GM19455 (cell line): ENCODE measurements around the gene ALKAL2.
"Not testable (repeated sequence)": the region's sequence is repeated elsewhere in the genome, so short reads cannot be mapped to it uniquely, and the experiment has no call there.

ENCODE experiments used
- ATAC-seq: cut with Tn5 transposase; IDR thresholded peaks from one replicate; pipeline ENCODE4 v1.9.1; 2021; ENCODE audit not compliant: unreplicated experiment

ALKAL2 gene

DNA sequence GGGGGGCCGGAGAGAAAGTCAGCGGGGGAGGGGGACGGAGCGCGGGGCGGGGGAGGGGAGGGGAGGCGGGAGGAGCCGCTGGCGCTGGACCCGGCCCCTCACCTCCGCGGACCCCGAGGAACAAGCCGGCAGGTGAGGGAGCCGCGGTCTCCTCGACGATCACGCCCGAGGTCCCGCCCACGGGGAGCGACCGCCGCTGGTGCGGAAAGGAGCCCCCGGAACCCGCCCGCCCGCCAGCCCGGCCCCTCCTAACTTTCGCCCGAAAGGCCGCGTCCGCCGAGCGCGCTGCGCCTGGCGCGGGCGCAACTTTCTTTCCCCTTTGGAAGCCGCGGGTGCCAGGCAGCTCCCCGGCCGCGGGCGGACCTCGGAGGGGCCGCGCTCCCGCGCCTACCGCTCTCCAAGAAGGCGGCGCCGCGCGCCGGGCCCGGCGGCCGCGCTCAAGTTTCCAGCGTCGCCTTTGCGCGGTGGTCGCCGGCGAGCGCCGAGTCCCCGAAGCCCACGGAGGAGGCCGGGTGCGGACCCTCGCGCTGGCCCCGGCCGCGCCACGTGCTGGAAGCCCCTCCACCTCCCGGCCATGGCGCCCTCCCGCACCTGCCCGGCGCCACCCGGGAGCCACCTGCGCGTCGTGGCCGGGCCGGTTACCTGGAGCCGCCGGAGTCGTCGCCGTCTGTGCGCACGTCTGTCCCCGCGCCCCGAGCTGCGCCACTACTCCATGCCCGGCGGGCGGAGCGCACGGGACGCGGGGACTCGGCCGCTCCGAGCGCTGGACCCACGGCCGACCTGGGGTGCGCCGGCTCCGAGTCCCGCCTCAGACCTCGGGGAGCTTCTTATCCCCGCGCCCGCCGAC is at the start of gene ALKAL2:
TSS of gene ALKAL2 (minus strand) at position 181 of the 847 bp plus-strand sequence. CDS start 256 bp downstream, outside the sequence.
- ATAC-seq, result no peak

- ATAC-seq, result not testable (repeated sequence)
Observed at GRCh38 chr2:336949-337348, 49.1 kb upstream of the ALKAL2 start.

- no peak for ATAC-seq
Observed at GRCh38 chr2:336360-336759, 48.5 kb upstream of the ALKAL2 start.

DNA sequence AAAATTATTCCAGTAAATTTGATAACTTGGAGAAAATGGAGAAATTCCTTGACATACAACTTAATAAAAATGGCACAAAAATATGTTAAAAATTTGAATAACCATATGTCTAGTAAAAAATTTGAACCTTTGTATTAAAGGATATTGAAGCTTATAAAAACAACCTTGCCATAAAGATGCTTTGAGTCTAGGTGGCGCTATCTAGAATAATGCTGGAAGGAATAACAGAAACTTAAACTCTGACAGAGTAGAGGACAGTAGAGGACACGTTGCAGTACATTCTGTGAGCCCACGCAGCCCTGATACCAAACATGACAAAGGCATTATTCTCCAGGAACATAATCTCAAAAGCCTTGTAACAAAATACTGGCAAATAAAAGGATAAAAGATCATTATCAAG is 44.7 kb upstream of the ALKAL2 start:
- ATAC-seq, result no peak

DNA sequence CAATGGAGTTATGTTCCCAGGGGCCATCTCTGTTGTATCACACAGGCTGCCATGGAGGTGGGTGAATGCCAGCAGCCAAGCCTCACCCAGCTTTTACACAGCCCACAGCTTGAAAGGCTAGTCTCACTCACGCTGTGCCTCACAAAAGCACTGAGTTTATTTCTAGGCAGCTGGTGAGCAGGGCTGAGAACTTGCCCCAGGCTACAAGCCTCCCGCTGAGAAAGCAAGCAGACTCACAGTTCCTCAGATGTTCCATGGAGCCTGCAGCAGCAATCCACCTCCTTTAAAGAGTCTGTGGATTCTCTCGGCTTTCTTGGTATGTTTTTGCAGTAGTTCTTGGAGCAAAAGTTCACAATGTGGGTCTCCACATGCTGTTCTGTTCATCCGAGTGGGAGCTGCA is 40.9 kb upstream of the ALKAL2 start:
- ATAC-seq, result no peak

GRCh38 chr2:323035-323434 is 35.1 kb upstream of the ALKAL2 start:
- ATAC-seq, result no peak

GRCh38 chr2:322326-322725 is 34.4 kb upstream of the ALKAL2 start:
- ATAC-seq, result no peak

DNA sequence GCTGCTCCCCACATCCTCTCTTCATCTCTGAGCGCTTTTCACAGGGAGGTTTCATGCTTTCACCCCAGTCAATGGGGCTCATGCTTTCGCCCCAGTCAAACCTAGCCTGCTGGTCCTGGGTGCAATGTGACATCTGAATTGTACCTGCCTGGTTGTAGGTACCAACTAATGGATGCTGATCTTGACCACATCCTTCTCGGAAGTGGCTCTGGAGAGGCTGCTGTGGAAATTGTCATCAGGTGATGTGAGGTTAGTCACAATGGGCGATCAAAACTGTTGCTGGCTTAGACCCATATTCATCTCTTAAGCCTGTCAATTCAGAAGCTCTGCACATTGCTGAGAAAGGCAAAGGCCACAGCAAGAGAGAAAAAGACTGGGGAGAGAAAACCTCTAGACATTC is 32.7 kb upstream of the ALKAL2 start:
- no peak for ATAC-seq

GRCh38 chr2:319059-319600 is 31.2 kb upstream of the ALKAL2 start:
- ATAC-seq, result no peak

- ATAC-seq, result no peak
Observed at GRCh38 chr2:317501-318424, 29.9 kb upstream of the ALKAL2 start.

DNA sequence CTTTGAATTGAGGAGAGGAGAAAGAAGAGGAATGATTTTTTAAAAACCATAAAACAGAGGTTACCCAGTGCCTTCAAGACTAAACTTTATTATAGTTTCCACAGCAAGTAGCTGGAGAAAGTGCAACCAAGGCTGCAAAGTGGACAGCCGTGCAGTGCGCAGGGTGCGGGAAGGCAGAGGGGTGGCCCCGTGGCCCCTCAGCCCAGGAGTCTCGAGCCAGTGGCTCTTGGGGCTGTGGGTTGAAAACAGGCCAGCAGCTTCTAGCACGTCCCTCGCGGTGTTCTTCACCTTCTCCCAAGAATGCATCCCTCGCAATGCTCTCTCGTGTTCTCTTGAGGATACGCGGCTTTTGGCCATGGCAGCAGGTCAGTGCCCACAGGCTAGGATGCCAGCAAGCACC is 28.5 kb upstream of the ALKAL2 start:
- ATAC-seq, result no peak

DNA sequence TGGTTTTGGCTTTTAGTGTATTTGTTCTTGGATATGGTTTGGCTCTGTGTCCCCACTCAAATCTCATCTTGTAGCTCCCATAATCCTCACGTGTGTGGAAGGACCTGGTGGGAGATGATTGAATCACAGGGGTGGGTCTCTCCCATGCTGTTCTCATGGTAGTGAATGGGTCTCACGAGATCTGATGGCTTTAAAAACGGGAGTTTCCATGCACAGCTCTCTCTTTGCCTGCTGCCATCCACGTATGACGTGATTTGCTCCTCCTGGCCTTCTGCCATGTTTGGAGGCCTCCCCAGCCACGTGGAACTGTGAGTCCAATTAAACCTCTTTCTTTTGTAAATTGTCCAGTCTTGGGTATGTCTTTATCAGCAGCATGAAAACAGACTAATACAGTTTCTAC is 28.0 kb upstream of the ALKAL2 start:
- not testable (repeated sequence) for ATAC-seq

DNA sequence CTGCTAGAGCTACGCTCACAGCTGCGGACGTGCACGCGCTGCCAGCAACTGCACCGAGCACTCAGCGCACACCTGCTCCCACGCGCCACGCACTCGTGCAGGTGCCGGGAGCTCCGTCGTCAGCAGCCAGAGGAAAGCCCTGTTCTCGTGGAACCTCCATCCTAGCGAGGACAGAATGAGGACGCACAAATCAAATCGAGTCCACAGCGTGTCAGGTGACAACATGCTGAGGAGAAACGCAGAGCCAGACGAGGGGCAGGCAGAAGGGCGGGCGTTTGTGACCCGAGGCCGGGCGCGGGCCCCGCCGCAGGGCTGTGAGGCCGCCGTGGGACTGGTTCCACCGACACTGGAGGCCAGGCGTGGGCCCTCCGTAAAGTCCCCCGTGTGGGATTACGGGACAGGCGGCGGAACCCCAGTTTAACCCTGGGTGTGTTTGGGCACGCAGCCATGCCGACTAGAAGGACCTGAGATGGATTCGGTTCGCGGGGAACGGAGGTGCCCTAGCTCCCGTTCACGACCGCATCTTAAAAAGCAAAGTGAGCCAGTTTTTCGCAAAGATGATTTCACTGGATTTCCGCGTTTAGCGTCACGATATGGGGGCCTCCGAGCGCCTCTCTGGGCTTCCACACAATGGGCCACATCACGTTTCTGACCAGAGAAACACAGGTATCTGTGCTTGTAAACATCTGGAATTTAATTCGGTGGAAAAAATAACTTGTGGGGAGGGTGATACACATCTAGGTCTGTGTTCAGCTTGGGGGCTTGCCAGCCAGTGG is 26.9 kb upstream of the ALKAL2 start:
- ATAC-seq, result no peak

GRCh38 chr2:313991-314390 is 26.1 kb upstream of the ALKAL2 start:
- no peak for ATAC-seq

GRCh38 chr2:310994-311393 is 23.1 kb upstream of the ALKAL2 start:
- no peak for ATAC-seq

DNA sequence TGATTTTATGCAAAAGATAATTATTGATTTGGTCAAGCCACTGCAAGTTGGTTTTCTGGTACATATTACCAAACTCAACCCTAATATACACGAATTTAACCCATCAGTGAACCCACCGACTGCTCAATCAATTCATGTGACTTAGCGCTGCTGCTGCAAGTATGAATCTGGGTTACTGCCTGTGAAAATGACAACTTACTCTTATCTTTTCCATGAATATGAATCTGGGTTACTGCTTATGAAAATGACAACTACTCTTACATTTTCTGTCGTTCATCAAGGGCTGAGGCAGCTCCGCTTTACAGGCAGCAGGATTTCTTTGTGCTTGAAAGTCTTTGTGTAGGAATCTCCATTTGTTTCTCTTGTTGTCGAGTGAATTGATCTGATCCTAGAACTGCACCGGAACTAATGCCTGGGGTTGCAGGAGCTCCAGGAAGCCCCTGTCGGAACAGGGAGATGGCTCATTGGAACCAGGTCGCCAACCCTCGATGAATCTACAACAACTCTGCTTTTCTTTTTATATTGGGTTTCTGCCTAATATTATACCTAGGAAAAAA is 22.1 kb upstream of the ALKAL2 start:
- no peak for ATAC-seq

DNA sequence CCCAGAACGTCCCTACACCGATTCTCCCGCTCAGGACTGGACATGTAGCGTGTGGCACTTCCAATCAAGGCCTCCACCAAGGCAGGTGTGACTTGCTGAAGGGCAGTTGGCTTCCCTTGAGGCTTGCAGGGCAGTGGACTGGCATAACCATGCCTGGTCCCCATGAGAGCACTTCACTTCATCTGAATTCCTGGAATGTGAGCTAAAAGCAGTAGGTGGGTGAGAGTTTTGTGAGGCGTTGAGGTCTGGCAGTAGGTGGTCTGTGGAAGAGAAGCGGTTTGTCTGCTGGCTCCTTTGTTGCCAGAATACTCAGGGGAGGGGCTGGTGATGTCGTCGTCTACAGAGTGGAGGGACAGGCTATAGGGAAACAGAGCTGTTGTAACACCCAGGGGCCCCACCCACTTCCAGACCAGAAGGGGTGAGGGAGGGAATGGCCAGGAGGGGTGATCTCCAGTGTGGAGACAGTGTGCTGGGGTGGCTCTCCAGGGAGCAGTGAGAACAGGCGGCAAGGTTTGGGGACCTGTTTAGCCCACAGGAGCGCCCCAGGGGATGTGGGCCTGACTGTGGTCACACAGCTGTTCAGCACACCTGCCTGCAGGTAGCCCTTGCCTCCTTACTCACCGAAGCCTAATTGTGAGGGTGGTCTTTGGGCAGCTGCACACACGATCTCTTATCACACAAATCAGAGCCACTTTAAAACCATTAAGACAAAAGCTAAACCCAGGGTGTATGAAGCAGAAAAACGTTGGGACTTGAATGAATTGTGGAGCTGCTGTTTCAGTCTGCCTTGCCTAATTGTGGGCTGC is 21.5 kb upstream of the ALKAL2 start:
- ATAC-seq, result no peak

DNA sequence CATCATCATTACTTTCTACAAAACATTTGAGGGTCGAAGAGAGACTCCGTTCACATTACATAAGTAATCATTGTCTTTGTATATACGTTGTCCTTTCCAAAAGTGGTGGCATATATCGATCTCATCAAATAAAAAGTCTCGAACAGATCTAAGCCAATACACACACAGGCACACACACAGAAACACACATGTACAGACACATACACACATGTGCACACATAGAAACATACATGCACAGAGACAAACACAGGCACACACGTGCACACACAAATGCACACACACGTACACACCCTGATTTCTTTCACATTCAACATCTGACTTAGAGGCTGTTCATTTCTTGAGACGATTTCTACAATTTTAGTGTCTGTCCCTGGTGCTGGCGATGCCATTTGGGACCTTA is 17.5 kb upstream of the ALKAL2 start:
- ATAC-seq, result no peak

DNA sequence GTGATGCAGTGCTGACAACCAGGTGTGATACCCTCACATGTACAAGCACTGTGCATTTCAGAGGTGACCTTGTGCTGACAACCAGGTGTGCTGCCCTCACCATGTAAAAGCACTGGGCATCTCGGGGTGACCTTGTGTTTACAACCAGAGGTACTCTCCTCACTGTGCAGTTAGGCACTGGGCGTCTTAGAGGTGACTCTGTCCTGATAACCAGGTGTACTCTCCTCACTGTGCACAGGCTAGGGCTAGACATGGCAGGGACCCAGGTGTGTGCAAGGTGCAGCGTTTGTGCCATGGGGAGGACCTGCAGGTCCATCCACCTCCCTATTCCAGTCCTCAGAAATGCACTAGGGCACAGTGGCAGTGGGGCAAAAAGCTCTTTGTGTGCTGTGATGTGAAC is 8.5 kb upstream of the ALKAL2 start:
- no peak for ATAC-seq

DNA sequence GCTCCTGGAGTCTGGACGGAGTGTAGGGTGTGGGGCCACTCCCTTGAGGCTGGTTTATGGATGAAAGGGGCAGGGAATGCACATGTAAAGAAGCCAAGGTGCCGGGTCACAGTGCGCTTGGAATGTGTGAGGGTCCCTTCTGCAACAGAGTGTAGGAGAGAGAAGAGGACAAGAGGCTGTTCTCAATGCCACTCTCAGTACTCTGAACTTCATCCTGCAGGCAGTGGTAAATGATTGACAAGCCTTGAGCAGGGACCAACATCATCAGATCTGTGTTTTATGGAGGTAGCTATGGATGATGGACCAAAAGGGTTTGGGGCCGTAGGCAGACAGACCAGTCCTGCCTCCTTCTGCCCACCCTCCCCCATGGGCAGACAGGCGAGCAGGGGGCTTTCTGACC is 7.2 kb upstream of the ALKAL2 start:
- ATAC-seq, result no peak
